Astrocyte of the cerebellum (primary cell): ENCODE results near the gene NOL12.

ENCODE experiments used
- DNase-seq: peaks from one replicate; pipeline ENCODE4 v3.0.0-alpha.2; 2011; ENCODE audit warnings: low read depth
- H3K4me3 ChIP-seq: 2 replicates; pipeline ENCODE4 v1.5.1; 2011; ENCODE audit warnings: mild to moderate bottlenecking, low read depth, low read length, moderate library complexity
- CTCF ChIP-seq: IDR thresholded peaks from 2 replicates; pipeline ENCODE4 v1.5.1; 2012; ENCODE audit warnings: low read length, low read depth, moderate library complexity, mild to moderate bottlenecking; ENCODE audit errors: missing control alignments
- in situ Hi-C: cut with HindIII; loops from 2 replicates; pipeline ENCODE4 v1.10.0; 2017; ENCODE audit warnings: low sequenced_read_pairs

NOL12 gene

DNA sequence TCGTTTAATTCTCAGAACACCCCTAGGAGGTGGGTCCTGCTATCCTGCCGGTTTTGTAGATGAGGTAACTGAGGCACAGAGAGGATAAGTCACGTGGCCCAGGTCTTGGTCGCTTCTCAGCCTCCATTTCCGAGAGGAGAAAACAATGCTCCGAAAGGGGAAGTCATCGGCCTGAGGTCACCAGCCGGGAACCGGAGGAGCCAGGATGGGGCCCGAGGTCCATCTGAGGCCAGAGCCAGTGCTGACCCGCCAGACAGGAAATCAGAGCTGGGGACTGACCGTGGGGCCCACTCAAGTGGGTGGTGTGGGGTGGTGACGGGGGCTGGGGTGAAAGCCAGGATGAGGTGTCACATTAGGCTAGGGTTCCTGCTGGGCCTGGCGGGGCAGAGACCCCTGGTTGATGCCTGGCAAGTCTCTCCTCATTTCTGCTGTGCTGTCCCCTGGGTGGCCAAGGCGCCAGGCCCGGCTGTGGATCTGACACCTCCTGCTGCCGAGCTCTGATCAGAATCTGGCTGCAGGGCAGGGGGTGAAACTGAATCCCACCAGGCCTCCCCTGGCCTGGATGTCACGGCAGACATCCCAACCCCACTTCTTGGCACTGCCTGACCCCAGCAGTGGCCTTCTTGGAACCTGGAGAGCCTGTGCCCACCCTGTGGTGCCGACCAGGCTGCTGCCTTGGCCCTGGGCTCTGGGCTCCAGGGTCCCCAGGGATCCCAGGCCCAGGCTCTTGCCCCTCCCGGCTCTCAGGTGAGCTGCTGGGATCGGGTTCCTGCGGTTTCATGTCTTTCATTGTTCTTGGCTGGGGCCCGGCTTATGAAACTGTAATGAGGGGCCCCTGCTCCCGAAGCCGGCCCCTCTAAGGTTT, 22.7 kb downstream of the NOL12 start:
- in situ Hi-C loops = no loop called here
- no peak for TF ChIP-seq CTCF

DNA sequence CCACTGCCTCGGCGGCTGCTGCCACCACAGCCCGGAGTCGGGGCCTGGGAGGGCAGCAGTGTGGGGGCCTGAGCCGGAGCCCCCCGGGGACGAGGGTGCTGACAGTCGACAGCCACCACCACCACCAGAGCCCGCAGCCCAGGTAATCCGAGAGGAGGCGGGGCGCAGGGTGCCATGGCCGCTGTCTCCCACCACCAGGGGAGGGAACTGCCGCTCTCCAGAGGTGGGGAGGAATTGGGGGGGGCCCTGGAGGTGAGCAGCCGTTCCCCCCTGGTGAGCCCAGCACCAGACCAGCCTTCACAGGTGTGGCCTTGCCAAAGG, 23.3 kb downstream of the NOL12 start:
- H3K4me3 ChIP-seq = no peak overlapping the region
- in situ Hi-C loops = no loop called here
- DNase-seq = no peak
- TF ChIP-seq CTCF = no peak

More for the DNA sequence above, 22.7 kb downstream of the NOL12 start:
- H3K4me3 ChIP-seq = no peak overlapping the region
- DNase-seq = no peak

GRCh38 chr22:37710675-37711074, 24.5 kb downstream of the NOL12 start:
- no peak for TF ChIP-seq CTCF
- DNase-seq = no peak
- H3K4me3 ChIP-seq = no peak overlapping the region
- in situ Hi-C loops = no loop called here

- H3K4me3 ChIP-seq = no peak overlapping the region
- no peak for DNase-seq
- in situ Hi-C loops = no loop called here
- no peak for TF ChIP-seq CTCF
Observed at GRCh38 chr22:37711490-37711889, 25.3 kb downstream of the NOL12 start.

DNA sequence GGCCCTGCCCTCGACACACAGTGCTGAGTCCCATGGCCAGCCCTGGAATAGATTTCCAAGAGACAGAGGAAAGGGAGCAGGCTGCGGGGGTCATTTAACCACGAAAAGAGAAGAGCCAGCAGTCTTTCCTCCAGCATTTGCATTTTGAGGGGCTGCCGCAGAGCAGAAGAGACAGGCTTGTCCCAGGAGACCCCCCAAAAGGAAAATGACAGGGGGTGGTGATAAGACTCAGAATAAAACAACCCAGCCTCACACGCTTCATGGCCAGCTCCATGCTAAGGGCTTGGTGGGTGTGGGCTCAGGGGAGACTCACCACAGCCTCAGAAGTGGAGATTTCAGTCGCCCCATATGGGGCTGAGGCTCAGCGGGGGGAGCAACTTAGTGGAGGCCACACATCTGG, 27.6 kb downstream of the NOL12 start:
- H3K4me3 ChIP-seq = no peak overlapping the region
- no peak for DNase-seq
- in situ Hi-C loops = no loop called here
- TF ChIP-seq CTCF = no peak

DNA sequence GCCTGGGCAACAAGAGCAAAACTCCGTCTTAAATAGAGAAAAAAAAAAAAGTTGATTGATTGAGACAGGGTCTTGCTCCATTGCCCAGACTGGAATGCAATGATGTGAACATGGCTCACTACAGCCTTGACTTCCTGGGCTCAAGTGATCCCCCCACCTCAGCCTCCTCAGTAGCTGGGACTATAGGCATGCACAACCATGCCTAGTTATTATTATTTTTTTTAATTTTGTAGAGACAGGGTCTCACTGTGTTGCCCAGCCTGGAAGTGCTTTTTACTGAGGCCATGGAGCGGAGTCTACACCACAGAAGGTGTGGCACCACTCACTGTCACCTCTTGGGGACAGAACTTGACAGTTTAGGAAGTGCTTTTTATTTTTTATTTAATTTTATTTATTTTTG, 28.5 kb downstream of the NOL12 start:
- no peak overlapping the region for H3K4me3 ChIP-seq
- no peak for DNase-seq
- no peak for TF ChIP-seq CTCF
- in situ Hi-C loops = no loop called here
